CD14-positive monocyte (primary cell): ENCODE results near the gene ZNF23. TPM values are rescaled to one million over a fixed set of nuclear protein-coding genes. Genes with fewer than 3 reads are reported as not detected.
A peak's percentile ranks its signal among the peaks of the same experiment; 100 is the strongest.

Source experiments
- DNase-seq, 3 donors: peaks; one replicate each; pipeline ENCODE4 v3.0.0-alpha.2; 2011 to 2022
- H2AFZ ChIP-seq: 2 replicates; pipeline ENCODE4 v1.6.0; 2012; ENCODE audit warnings: mild to moderate bottlenecking, low read depth, low read length, inconsistent platforms; ENCODE audit not compliant: insufficient read depth, poor library complexity, severe bottlenecking
- H3K27ac ChIP-seq, 2 donors: 1 replicate in 1 of 2; 2 replicates in 1 of 2; pipeline ENCODE4 v1.5.1; 2012 to 2013; ENCODE audit warnings: low read length in 2 of 2, control low read depth in 1 of 2, inconsistent platforms in 1 of 2, low read depth in 1 of 2, mild to moderate bottlenecking in 1 of 2
- H3K27me3 ChIP-seq, 2 donors: one replicate each; pipeline versions ENCODE4 v1.6.0 to v1.6.1; 2011 to 2013; ENCODE audit warnings: low read length in 2 of 2; ENCODE audit not compliant: control insufficient read depth in 2 of 2, insufficient read depth in 2 of 2
- H3K36me3 ChIP-seq, 2 donors: replicated peaks in 1 of 2; 1 replicate in 1 of 2; 2 replicates in 1 of 2; pipeline versions ENCODE4 v1.5.1 to v1.6.1; 2012 to 2013; ENCODE audit warnings: low read length in 2 of 2, control low read depth in 1 of 2, inconsistent platforms in 1 of 2, mild to moderate bottlenecking in 1 of 2; ENCODE audit not compliant: insufficient read depth in 2 of 2, control insufficient read depth in 1 of 2
- H3K4me1 ChIP-seq, 2 donors: 1 replicate in 1 of 2; 2 replicates in 1 of 2; pipeline versions ENCODE4 v1.5.1 to v1.6.1; 2012 to 2013; ENCODE audit warnings: low read length in 2 of 2, control low read depth in 1 of 2, inconsistent platforms in 1 of 2, mild to moderate bottlenecking in 1 of 2, moderate library complexity in 1 of 2; ENCODE audit not compliant: insufficient read depth in 2 of 2, control insufficient read depth in 1 of 2
- H3K4me2 ChIP-seq: replicated peaks from 2 replicates; pipeline ENCODE3; 2012; ENCODE audit warnings: low read length, moderate library complexity, mild to moderate bottlenecking; ENCODE audit not compliant: poor library complexity, severe bottlenecking; ENCODE audit errors: extremely low read depth
- H3K4me3 ChIP-seq, 3 experiments: fragments of 200-600 bp in 1 of 3; sonication (generic) in 1 of 3; replicated peaks in 1 of 3; 1 replicate in 2 of 3; 2 replicates in 1 of 3; pipeline ENCODE4 v1.5.1; 2011 to 2013; ENCODE audit warnings: low read length in 3 of 3, mild to moderate bottlenecking in 3 of 3, control low read depth in 2 of 3, low read depth in 2 of 3, inconsistent platforms in 1 of 3, moderate library complexity in 1 of 3
- H3K79me2 ChIP-seq: 2 replicates; pipeline ENCODE4 v1.6.0; 2012; ENCODE audit warnings: mild to moderate bottlenecking, control low read depth, inconsistent platforms, low read length, moderate library complexity; ENCODE audit not compliant: insufficient read depth
- H3K9ac ChIP-seq: 2 replicates; pipeline ENCODE4 v1.6.0; 2017; ENCODE audit warnings: low read length, mild to moderate bottlenecking; ENCODE audit not compliant: insufficient read depth, poor library complexity, severe bottlenecking
- H3K9me3 ChIP-seq, 2 donors: replicated peaks in 1 of 2; 1 replicate in 1 of 2; 2 replicates in 1 of 2; pipeline versions ENCODE4 v1.5.1 to v1.6.1; 2012 to 2013; ENCODE audit warnings: low read length in 2 of 2, control low read depth in 1 of 2; ENCODE audit not compliant: control insufficient read depth in 1 of 2, insufficient read depth in 1 of 2
- H4K20me1 ChIP-seq: 2 replicates; pipeline ENCODE4 v1.6.0; 2012; ENCODE audit warnings: mild to moderate bottlenecking, low read length, control low read depth, moderate library complexity; ENCODE audit not compliant: insufficient read depth
- H3K27ac Mint-ChIP-seq, 7 donors: one replicate each; pipeline ENCODE4 v1.8.0; 2020; ENCODE audit warnings: mild to moderate bottlenecking in 7 of 7, mixed read lengths in 7 of 7, moderate library complexity in 6 of 7, inconsistent platforms in 2 of 7
- H3K27me3 Mint-ChIP-seq, 3 donors: one replicate each; pipeline ENCODE4 v1.8.0; 2021 to 2022; ENCODE audit warnings: low read depth in 3 of 3, mild to moderate bottlenecking in 3 of 3, mixed read lengths in 3 of 3, moderate library complexity in 3 of 3, inconsistent platforms in 1 of 3
- H3K36me3 Mint-ChIP-seq, 2 donors: one replicate each; pipeline ENCODE4 v1.8.0; 2020; ENCODE audit warnings: mixed read lengths in 2 of 2, inconsistent platforms in 1 of 2, mild to moderate bottlenecking in 1 of 2
- H3K4me1 Mint-ChIP-seq: one replicate; pipeline ENCODE4 v1.8.0; 2020; ENCODE audit warnings: mild to moderate bottlenecking, mixed read lengths
- H3K4me3 Mint-ChIP-seq, 2 donors: one replicate each; pipeline ENCODE4 v1.8.0; 2020; ENCODE audit warnings: mild to moderate bottlenecking in 2 of 2, mixed read lengths in 2 of 2, moderate library complexity in 1 of 2
- H3K9me3 Mint-ChIP-seq, 7 donors: one replicate each; pipeline ENCODE4 v1.8.0; 2020 to 2022; ENCODE audit warnings: mixed read lengths in 7 of 7, mild to moderate bottlenecking in 6 of 7, moderate library complexity in 6 of 7, inconsistent platforms in 2 of 7
- CTCF ChIP-seq: fragments of 200-600 bp; IDR thresholded peaks from one replicate; pipeline ENCODE4 v1.8.0; 2022; ENCODE audit warnings: antibody characterized with exemption, mild to moderate bottlenecking
- WGBS: methylation state at CpG from one replicate; pipeline ENCODE4 v1.1.5; 2013; ENCODE audit warnings: missing lambda C conversion rate; ENCODE audit not compliant: insufficient coverage; 5-methylcytosine and 5-hydroxymethylcytosine counted together
- intact Hi-C, 2 donors: fragments of 100-400 bp; cut with micrococcal nuclease; formaldehyde crosslinking; loops; one replicate each; pipeline versions ENCODE4 v1.15.0 to v1.15.1; 2023
- polyA plus RNA-seq, 3 donors: library from polyadenylated mRNA; depleted of rRNA in 1 of 3; unstranded in 2 of 3; stranded (reverse) in 1 of 3; fragments of 300-500 nt in 2 of 3; fragments of >200 nt in 1 of 3; fragmentation: Illumina TruSeq in 2 of 3; gene quantifications; 1 replicate in 2 of 3; 2 replicates in 1 of 3; pipeline ENCODE4 v1.2.3, GENCODE V29; 2012 to 2021

The ZNF23 gene
- polyA plus RNA-seq, 3 donors, result 2.1 to 3.9 (median 2.8) TPM

GRCh38 chr16:71499775-71500364 lies 37.8 kb upstream of the ZNF23 start:
- H3K36me3 Mint-ChIP-seq, result no peaks in the 10 kb centered on the region
- no peak overlapping the region for H3K4me3 Mint-ChIP-seq
- no peaks in the 10 kb centered on the region for H3K9me3 ChIP-seq
- WGBS, result 0% methylated on average over 1 of the region's 3 CpGs
- no peak overlapping the region for H3K4me2 ChIP-seq
- H3K36me3 ChIP-seq, result no peaks in the 10 kb centered on the region
- H4K20me1 ChIP-seq, result no peaks in the 10 kb centered on the region
- intact Hi-C loops, result loop anchor here (2.0 to 5.0 kb wide), 2 partner anchors 87 to 88 kb away; no protein-coding TSS in a partner anchor
- H3K79me2 ChIP-seq, result no peaks in the 10 kb centered on the region
- H3K27ac Mint-ChIP-seq, result no peak overlapping the region
- H3K27ac ChIP-seq, result no peak overlapping the region
- TF ChIP-seq CTCF, result peak; percentile 73
- no peaks in the 10 kb centered on the region for H3K27me3 ChIP-seq
- H3K4me3 ChIP-seq, result no peak overlapping the region
- no peaks in the 10 kb centered on the region for H3K9me3 Mint-ChIP-seq
- H3K27me3 Mint-ChIP-seq, result peaks cover 4 to 9% (median 5%) of the 10 kb centered on the region in 3 donors
- no peaks in the 10 kb centered on the region for H3K4me1 ChIP-seq
- H3K4me1 Mint-ChIP-seq, result no peaks in the 10 kb centered on the region
- H2AFZ ChIP-seq, result no peak overlapping the region
- peak; percentile 27 to 39 (median 31) for DNase-seq
- no peak overlapping the region for H3K9ac ChIP-seq

- Histone ChIP-seq H3K4me2 (no peak overlapping the region), H3K4me3 (no peak overlapping the region), H3K27me3 (no peaks in the 10 kb centered on the region), H3K36me3 (no peaks in the 10 kb centered on the region), H3K79me2 (no peaks in the 10 kb centered on the region), H3K27ac (no peak overlapping the region), H4K20me1 (no peaks in the 10 kb centered on the region), H3K9ac (no peak overlapping the region), H3K4me1 (no peaks in the 10 kb centered on the region), H2AFZ (no peak overlapping the region), H3K9me3 (no peaks in the 10 kb centered on the region)
- 93% methylated on average over 2 of the region's 3 CpGs for WGBS
- no peak overlapping the region for H3K27ac Mint-ChIP-seq
- H3K4me3 Mint-ChIP-seq, result no peak overlapping the region
- intact Hi-C loops, result loop anchor here (2.0 to 5.0 kb wide), 2 partner anchors 85 to 86 kb away; no protein-coding TSS in a partner anchor
- no peak for TF ChIP-seq CTCF
- H3K9me3 Mint-ChIP-seq, result no peaks in the 10 kb centered on the region
- H3K27me3 Mint-ChIP-seq, result peaks cover 4 to 9% (median 5%) of the 10 kb centered on the region in 3 donors
- H3K4me1 Mint-ChIP-seq, result no peaks in the 10 kb centered on the region
- H3K36me3 Mint-ChIP-seq, result no peaks in the 10 kb centered on the region
- DNase-seq, result no peak
Observed at GRCh38 chr16:71498031-71498430, 36.0 kb upstream of the ZNF23 start.
